ENCODE results near the gene DNAH1.
A peak's percentile ranks its signal among the peaks of the same experiment; 100 is the strongest.
"Not testable (repeated sequence)": the region's sequence is repeated elsewhere in the genome, so short reads cannot be mapped to it uniquely, and the experiment has no call there.

The DNAH1 gene

GRCh38 chr3:52313774-52314188 is 2.3 kb upstream of the DNAH1 start:
- peak; percentile 32 for DNase-seq

GRCh38 chr3:52314489-52314888 is 1.6 kb upstream of the DNAH1 start:
- DNase-seq, result no peak

DNA sequence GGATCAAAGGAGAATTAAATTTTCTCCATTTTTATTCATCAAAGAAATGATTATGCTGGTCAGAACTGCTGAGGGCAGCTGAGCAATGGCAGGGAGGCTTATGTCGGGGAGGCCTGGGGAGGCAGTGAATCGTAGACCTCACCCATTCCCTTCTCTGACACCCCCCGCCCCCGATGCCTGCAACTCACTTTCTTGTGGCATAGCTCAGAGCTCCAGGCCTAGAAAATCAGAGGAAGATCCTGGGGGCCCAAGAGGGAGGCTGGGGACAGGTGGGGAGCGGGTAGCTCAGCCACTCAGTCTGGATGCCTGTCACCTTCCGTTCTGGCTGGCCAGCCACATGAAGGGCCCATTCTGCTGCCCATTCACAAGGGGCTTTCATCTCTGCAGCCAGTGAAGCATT is 1.1 kb upstream of the DNAH1 start:
- no peak for DNase-seq

DNA sequence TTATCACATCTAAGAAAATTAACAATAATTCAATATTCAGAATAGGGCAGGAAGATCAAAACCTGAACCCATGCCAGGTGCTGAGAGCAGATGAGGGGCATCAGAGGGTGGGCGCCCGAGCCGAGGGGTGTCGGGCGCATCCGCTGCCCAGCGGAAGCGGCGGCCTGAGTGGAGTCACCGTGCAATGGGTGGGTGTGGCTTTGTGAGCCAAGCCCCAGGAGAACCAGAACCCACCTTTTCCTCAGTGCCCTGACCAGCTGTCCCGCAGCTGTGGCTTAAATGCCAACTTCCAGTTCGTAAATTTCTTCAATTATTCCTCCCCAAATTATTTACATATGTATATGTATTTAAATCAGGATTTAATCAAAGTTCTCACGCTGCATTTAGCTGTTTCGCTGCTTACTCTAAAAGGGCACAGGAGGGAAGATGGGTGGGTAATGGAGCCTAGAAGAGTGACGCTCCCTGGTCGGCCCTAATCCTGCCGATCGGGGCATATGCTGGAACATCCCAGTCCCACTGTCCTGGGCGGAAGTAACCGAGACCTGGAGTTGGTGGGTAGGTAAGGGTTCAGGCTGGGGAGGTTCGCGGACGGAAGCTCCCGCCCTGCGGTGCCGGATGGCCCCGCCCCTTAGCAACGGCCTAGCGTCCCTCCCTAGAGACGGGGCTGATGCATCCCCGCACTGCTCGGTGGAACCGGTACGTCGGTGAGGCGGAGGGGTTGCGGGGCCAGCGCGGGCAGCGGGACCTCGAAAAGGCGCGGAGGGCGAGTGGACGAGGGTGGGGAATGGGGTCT is 1.3 kb downstream of the DNAH1 start:
- no peak for DNase-seq

DNA sequence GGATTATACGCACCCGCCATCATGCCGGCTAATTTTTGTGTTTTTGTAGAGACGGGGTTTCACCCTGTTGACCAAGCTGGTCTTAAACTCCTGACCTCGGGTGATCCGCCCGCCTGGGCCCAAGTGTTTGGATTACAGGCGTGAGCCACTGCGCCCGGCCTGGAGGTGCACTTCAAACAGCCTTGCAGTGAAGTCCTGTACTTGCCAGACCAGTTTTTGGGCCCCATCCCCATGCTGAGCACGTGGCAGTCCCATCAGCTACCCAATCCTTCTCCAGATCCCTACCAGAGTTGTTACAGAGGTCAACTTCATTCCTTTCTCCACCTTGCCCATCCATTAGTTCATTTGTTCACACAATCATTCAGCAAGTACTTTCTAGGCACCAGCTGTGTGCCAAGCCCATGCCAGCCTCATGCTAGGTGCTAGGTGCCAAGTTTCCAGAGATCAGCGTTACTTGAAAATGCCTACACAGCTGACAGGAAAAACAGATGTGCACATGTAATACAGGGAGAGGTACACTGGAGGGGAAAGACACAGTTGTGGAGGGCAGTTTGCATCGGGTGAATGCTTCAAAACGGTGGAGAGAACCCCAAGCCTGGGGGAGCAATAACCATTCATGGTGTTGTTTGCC is 2.2 kb downstream of the DNAH1 start:
- no peak for DNase-seq

DNA sequence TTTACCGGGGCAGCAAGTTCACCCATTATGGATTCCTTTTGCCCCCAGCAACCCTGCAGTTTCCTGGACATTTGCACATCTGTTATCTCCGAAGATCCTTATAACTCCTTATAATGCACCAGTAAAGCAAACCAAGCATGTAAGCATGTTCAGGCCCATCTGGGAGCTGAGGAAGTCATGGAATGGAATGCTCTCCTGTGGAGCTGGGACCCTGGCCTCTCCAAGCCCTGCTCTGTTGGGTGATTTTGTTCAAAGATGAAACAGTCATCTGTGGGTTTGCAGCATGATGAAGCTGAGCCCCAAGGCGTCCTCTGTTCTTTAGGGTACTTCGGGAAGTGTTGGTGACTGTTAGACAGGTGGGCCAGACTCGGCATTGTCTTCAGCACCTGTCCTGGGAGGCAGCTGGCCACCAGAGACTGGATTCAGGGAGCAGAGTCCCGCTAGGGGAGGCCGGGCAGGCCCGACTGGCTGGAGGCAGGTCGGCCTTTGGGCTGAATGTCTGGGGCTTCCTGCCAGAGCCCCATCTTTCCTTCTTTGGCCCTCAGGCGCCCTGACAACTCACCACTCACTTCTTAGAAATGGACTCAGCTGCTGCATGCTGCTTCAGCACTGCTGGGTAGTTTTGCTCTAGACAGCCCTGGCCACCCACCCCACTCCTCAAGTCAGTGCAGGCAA is 3.9 kb downstream of the DNAH1 start:
- DNase-seq, result no peak

DNA sequence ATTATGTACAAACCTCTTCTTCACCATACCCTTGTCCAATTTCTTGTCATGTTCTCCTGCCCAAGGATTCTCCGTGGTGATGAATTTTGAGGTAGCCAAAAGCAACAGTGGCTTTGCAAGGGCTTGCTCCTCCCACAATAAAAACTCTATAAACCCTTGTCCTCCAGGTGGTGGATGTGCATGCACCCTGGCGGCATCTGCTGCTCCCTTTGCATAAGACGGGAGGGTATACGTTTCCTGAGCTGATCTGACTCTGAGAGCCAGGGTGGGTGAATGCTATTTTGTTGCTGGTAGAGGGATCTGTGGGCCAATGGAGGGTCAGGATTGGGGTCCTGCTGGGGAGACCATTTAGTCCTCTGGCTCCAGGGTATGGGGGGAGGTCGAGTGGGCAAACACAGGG is 5.4 kb downstream of the DNAH1 start:
- no peak for DNase-seq

DNA sequence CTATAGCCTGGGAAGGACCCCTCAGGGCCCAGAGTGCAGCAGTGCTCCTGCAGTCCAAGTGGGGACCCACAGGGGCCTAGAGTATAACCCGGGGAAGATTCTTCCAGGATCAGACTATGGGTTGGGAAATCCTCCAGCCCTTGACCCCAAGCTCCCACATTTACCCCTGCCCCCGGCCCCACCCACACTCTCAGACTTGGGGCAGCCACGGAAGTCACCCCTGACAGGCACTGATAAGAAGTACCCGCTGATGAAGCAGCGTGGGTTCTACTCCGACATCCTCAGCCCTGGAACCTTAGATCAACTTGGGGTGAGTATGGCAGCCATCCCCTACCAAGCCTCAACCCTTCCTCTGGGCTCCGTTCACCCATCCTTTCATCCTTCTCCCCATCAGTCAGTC is 6.3 kb downstream of the DNAH1 start:
- no peak for DNase-seq

DNA sequence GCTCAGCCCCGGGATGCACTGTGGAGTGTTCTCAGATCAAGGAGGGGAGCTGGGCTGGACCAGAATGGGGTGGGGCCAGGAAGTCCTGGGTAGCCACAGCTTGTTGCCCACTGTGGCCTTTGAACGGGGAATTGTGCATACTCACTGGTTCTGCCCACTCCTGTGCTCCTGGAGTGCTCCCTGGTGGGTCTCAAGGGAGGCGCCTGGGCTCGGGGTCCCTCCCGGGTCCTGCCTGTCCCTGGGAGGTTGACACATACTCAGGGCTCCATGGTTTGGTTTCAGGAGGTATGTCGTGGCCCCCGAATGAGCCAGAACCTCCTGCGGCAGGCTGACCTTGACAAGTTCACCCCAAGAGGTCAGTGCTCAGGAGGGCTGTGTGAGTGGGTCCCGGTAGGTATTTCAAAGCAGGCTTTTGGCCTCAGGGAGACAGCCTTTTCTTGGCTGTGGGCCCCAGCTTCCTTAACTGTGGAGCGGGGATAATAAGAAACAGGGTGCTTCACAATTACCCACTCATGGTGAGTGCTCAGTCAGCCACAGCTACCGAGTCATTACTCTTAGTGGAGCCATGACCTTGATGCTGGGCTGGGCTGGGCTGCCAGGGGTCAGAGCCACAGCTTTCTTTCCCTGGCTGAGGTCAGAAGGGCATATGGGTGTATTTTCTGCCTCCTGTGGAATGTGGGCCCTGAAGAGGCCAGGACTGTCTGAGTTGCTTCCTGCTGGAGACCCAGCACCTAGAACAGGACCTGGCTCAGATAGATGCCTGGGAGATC is 7.6 kb downstream of the DNAH1 start:
- no peak for DNase-seq

- DNase-seq, result no peak
These were observed 8.6 kb downstream of the DNAH1 start for GRCh38 chr3:52324676-52325075.

GRCh38 chr3:52325686-52326085 is 9.6 kb downstream of the DNAH1 start:
- DNase-seq, result no peak

GRCh38 chr3:52326976-52327375 is 10.9 kb downstream of the DNAH1 start:
- no peak for DNase-seq

- DNase-seq, result no peak
These were observed 11.6 kb downstream of the DNAH1 start for GRCh38 chr3:52327486-52328290.

- no peak for DNase-seq
These were observed 12.5 kb downstream of the DNAH1 start for GRCh38 chr3:52328536-52329080.

DNA sequence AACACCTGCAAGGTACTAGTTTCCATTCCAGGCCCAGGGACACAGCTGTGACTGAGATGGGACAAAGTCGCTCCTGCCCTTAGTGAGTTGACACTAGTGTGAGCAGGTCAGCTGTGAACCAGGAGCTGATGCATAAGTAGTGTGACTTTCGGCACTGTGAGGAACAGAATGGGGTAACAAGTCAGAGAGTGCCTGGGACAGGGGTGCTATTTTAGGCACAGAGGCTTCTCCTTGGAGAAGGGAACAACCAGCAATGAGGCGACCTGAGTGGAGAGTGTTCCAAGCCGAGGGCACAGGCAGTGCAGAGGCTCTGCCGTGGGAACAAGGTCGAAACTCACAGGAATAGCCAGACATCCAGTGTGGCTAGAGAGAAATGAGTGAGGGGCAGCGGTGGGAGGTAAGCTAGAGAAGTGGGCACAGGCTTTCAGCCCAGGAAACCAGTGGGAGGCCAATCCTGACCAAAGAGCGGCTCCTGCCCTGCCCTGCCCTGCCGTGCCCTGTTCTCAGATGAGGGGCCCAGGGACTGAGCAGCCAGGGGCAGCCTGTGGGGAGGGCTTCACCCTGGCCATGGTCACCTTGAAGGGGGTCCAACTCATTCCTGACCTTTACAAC is 14.2 kb downstream of the DNAH1 start:
- no peak for DNase-seq

- DNase-seq, result no peak
These were observed 15.0 kb downstream of the DNAH1 start for GRCh38 chr3:52331091-52331490.

DNA sequence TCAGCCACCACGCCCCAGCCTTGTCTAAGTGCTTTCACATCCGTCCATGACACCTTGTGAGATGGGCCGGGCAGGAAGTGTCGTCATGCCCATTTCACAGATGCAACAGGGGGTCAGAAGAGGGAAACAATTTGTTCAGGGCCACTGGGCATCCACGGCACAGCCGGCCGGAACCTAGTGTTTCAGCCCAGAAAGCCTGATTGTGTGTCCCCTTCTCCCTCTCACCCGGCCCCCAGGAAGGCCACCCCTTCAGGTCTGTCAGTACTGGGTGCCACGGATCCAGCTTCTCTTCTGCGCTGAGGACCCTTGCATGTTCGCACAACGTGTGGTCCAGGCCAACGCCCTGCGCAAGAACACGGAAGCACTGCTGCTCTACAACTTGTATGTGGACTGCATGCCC is 15.8 kb downstream of the DNAH1 start:
- DNase-seq, result no peak

DNA sequence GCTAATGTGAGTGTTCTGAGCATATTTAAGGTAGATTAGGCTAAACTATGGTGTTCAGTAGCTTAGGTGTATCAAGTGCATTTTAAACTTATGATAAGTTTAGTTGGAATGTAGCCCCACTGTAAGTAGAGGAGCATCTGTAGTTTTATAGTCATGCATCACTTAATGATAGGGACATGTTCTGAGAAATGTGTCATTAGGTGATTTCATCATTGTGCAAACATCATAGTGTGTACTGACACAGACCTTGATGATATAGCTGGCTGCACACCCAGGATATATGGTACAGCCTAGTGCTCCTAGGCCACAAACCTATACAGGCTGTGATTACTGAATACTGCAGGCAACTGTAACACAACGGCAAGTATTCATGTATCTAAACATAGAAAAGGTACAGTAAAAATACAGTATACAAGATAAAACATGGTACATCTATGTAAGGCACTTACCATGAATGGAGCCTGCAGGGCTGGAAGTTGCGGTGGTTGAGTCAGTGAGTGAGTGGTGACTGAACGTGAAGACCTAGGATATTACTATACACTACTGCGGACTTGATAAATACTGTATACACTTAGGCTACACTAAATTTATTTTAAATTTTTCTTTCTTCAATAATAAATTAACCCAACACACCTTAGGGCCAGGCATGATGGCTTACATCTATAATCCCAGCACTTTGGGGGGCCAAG is 17.9 kb downstream of the DNAH1 start:
- no peak for DNase-seq

DNA sequence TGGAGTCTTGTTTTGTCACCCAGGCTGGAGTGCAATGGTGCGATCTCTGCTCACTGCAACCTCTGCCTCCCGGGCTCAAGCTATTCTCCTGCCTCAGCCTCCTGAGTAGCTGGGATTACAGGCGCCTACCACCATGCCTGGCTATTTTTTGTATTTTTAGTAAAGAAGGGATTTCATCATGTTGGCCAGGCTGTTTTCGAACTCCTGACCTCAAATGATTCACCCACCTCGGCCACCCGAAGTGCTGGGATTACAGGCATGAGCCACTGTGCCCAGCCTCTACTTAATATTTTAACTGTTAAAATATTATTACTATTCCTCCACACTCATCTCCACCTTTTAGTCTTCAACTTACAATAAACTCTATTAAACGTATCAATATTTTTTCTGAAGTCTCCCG is 22.0 kb downstream of the DNAH1 start:
- DNase-seq, result not testable (repeated sequence)

- peak; percentile 68 for DNase-seq
These were observed 23.5 kb downstream of the DNAH1 start for GRCh38 chr3:52339612-52340011.

DNA sequence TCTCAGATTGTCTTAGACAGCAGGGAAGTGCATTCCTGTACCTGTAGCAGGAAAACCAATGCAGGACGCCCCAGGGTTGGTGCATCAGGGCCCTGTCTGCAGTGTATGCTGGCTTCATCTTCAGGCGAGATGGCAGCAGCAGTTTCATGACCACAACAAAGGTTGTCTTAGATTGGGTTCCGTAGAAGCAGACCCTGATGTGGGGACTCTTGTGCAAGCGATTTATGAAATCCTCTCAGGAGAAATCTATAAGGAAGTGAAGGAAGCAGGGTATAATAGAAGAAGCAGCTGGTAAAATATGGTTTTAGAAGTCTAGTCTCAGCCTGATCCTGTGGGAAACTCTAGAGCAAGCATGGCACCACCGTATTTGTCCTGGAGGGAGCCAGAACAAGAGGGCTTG is 25.0 kb downstream of the DNAH1 start:
- no peak for DNase-seq
